HepG2 (cell line): ENCODE measurements around the gene PIP4K2B. TPM values are rescaled to one million over a fixed set of nuclear protein-coding genes. Genes with fewer than 3 reads are reported as not detected.

Experiments used
- ATAC-seq: fragments of 200-7000 bp; cut with Tn5 transposase; 3 replicates; pipeline ENCODE4 v1.9.1; 2020; ENCODE audit warnings: mild to moderate bottlenecking, moderate library complexity
- BruUV-seq: library from RNA; stranded (reverse); fragments of 400-500 nt; replicated peaks from 2 replicates; lab custom pipeline; 2021; lab: Mats Ljungman, UMichigan
- CTCF ChIA-PET: fragments of 300-600 bp; formaldehyde crosslinking; extraction: SDS; loops from one replicate; lab custom pipeline; 2021; ENCODE audit warnings: low total read pairs, inconsistent platforms, low intra/inter-chr PET ratio; lab: Yijun Ruan, JAX
- POLR2A ChIA-PET: fragments of 350-600 bp; sonication (Branson Sonifier 250); formaldehyde crosslinking; loops from one replicate; lab custom pipeline; 2020; ENCODE audit warnings: antibody characterized with exemption, inconsistent platforms; lab: Yijun Ruan, JAX
- DNase-seq: peaks from one replicate; pipeline ENCODE4 v3.0.0-alpha.2; 2015; ENCODE audit warnings: low spot score
- FAIRE-seq: peaks from 3 replicates; lab custom pipeline; 2011; peaks lifted over from hg19 to GRCh38; lab: Jason Lieb, UNC
- H2AFZ ChIP-seq: one replicate; pipeline ENCODE4 v1.6.1; 2011; ENCODE audit warnings: low read length, inconsistent platforms
- H3K27ac ChIP-seq: fragments of 300-600 bp; 3 replicates; pipeline ENCODE4 v1.8.0; 2011; ENCODE audit warnings: mixed run types, mild to moderate bottlenecking, mixed read lengths, low read length, inconsistent platforms; ENCODE audit not compliant: insufficient read depth; ENCODE audit errors: extremely low read length
- H3K27me3 ChIP-seq, 2 experiments: fragments of 200-600 bp in 1 of 2; 2 replicates in 1 of 2; 3 replicates in 1 of 2; pipeline versions ENCODE4 v1.6.0 to v1.8.0; 2011; ENCODE audit warnings: low read length in 2 of 2, mild to moderate bottlenecking in 2 of 2, moderate library complexity in 2 of 2, inconsistent platforms in 1 of 2; ENCODE audit not compliant: insufficient read depth in 2 of 2, control insufficient read depth in 1 of 2
- H3K36me3 ChIP-seq, 2 experiments: fragments of 200-600 bp in 1 of 2; replicated peaks in 1 of 2; 2 replicates in 1 of 2; 3 replicates in 1 of 2; pipeline versions ENCODE4 v1.5.1 to v1.8.0; 2011; ENCODE audit warnings: low read length in 2 of 2, inconsistent platforms in 1 of 2; ENCODE audit not compliant: insufficient read depth in 2 of 2, control insufficient read depth in 1 of 2
- H3K4me1 ChIP-seq: 2 replicates; pipeline ENCODE4 v1.5.1; 2012; ENCODE audit warnings: low read length, inconsistent platforms; ENCODE audit not compliant: insufficient read depth
- H3K4me2 ChIP-seq: 2 replicates; pipeline ENCODE4 v1.6.0; 2011; ENCODE audit warnings: low read depth, low read length, inconsistent platforms
- H3K4me3 ChIP-seq, 3 experiments: fragments of 200-600 bp in 1 of 3; sonication (generic), shearing (Covaris generic) in 1 of 3; replicated peaks in 1 of 3; 2 replicates each; pipeline ENCODE4 v1.5.1; 2011 to 2016; ENCODE audit warnings: low read length in 3 of 3, inconsistent platforms in 2 of 3, low read depth in 2 of 3, mild to moderate bottlenecking in 2 of 3, control low read depth in 1 of 3, mixed read lengths in 1 of 3; ENCODE audit not compliant: insufficient read depth in 1 of 3
- H3K79me2 ChIP-seq: one replicate; pipeline ENCODE4 v1.6.1; 2011; ENCODE audit warnings: low read length, inconsistent platforms; ENCODE audit not compliant: insufficient read depth
- H3K9ac ChIP-seq: 2 replicates; pipeline ENCODE4 v1.6.0; 2011; ENCODE audit warnings: mild to moderate bottlenecking, low read depth, low read length, inconsistent platforms; ENCODE audit not compliant: insufficient read depth
- H3K9me3 ChIP-seq: 2 replicates; pipeline ENCODE4 v1.5.1; 2012; ENCODE audit warnings: mild to moderate bottlenecking, low read length
- H4K20me1 ChIP-seq: 2 replicates; pipeline ENCODE4 v1.6.0; 2011; ENCODE audit warnings: inconsistent platforms, mild to moderate bottlenecking, low read length, moderate library complexity; ENCODE audit not compliant: insufficient read depth
- ARNT2 ChIP-seq: sonication (generic); formaldehyde crosslinking; IDR thresholded peaks from 2 replicates; pipeline ENCODE4 v1.8.0; 2022; ENCODE audit warnings: mild to moderate bottlenecking, low read depth, missing genetic modification reagents, moderate library complexity
- HNRNPH1 ChIP-seq: fragments of 200-400 bp; formaldehyde crosslinking; optimal IDR thresholded peaks from 2 replicates; pipeline ENCODE3; 2017; ENCODE audit warnings: mild to moderate bottlenecking, low read depth, low read length
- NCOR1 ChIP-seq: fragments of 200-600 bp; sonication (generic); IDR thresholded peaks from 2 replicates; pipeline ENCODE4 v1.7.0; 2017; ENCODE audit warnings: antibody characterized with exemption, low read length, borderline replicate concordance
- NFIB ChIP-seq: sonication (generic); formaldehyde crosslinking; IDR thresholded peaks from 2 replicates; pipeline ENCODE4 v1.9.0; 2021; ENCODE audit warnings: missing genetic modification reagents, mild to moderate bottlenecking, borderline replicate concordance
- NFIC ChIP-seq: IDR thresholded peaks from 2 replicates; pipeline ENCODE4 v1.6.1; 2012; ENCODE audit warnings: mild to moderate bottlenecking, low read length, inconsistent platforms
- NR2F1 ChIP-seq, 2 experiments: fragments of 450-650 bp in 1 of 2; formaldehyde crosslinking in 1 of 2; IDR thresholded peaks; 2 replicates each; pipeline versions ENCODE4 v1.5.0 to v1.6.1; 2016 to 2020; ENCODE audit warnings: mild to moderate bottlenecking in 1 of 2, missing compliant biosample characterization in 1 of 2, missing genetic modification reagents in 1 of 2, moderate library complexity in 1 of 2
- PHF8 ChIP-seq: sonication (generic); formaldehyde crosslinking; IDR thresholded peaks from 2 replicates; pipeline ENCODE4 v1.5.0; 2020; ENCODE audit warnings: missing genetic modification reagents
- POLR2G ChIP-seq: fragments of 200-400 bp; formaldehyde crosslinking; IDR thresholded peaks from 2 replicates; pipeline ENCODE4 v1.6.1; 2018; ENCODE audit warnings: mild to moderate bottlenecking, low read depth, low read length, moderate library complexity
- ZKSCAN1 ChIP-seq: fragments of 150-350 bp; IDR thresholded peaks from 2 replicates; pipeline ENCODE4 v1.6.1; 2014; ENCODE audit warnings: low read length
- ZMYM2 ChIP-seq: sonication (generic); formaldehyde crosslinking; IDR thresholded peaks from 2 replicates; pipeline ENCODE4 v1.8.0; 2022; ENCODE audit warnings: mild to moderate bottlenecking, missing genetic modification reagents
- ZNF10 ChIP-seq: sonication (generic); formaldehyde crosslinking; IDR thresholded peaks from 2 replicates; pipeline ENCODE4 v1.4.0; 2020; ENCODE audit warnings: mild to moderate bottlenecking, low read depth, missing genetic modification reagents, borderline replicate concordance
- ZNF44 ChIP-seq: sonication (generic); formaldehyde crosslinking; IDR thresholded peaks from 2 replicates; pipeline ENCODE4 v1.5.1; 2020; ENCODE audit warnings: mild to moderate bottlenecking, missing genetic modification reagents
- ZNF468 ChIP-seq: sonication (generic); formaldehyde crosslinking; IDR thresholded peaks from 2 replicates; pipeline ENCODE4 v1.8.0; 2022; ENCODE audit warnings: mild to moderate bottlenecking, moderate library complexity, missing genetic modification reagents
- ZNF703 ChIP-seq: sonication (generic); formaldehyde crosslinking; IDR thresholded peaks from 2 replicates; pipeline ENCODE4 v1.5.1; 2020; ENCODE audit warnings: missing genetic modification reagents, mild to moderate bottlenecking, moderate library complexity, borderline replicate concordance
- ZSCAN25 ChIP-seq: sonication (generic); formaldehyde crosslinking; IDR thresholded peaks from 2 replicates; pipeline ENCODE4 v1.8.0; 2022; ENCODE audit warnings: mild to moderate bottlenecking, missing genetic modification reagents
- WGBS: methylation state at CpG from one replicate; pipeline ENCODE4 v1.1.6; 2017; ENCODE audit warnings: low lambda C conversion rate; 5-methylcytosine and 5-hydroxymethylcytosine counted together
- in situ Hi-C: cut with HindIII; loops from 2 replicates; pipeline ENCODE4 v1.10.0; 2017; ENCODE audit warnings: low pct_unique_long_range_greater_than_20kb; ENCODE audit not compliant: extremely low pct_ligation_motif_present
- intact Hi-C: fragments of 100-400 bp; cut with micrococcal nuclease; formaldehyde crosslinking; loops from one replicate; pipeline ENCODE4 v1.10.0; 2022; ENCODE audit not compliant: unreplicated experiment
- polyA plus RNA-seq, 8 experiments: library from polyadenylated mRNA; depleted of rRNA in 3 of 8; stranded (reverse) in 7 of 8; unstranded in 1 of 8; fragments of >200 nt; fragmentation: Illumina TruSeq in 4 of 8; extraction: Trizol in 4 of 8; gene quantifications; 2 replicates each; pipeline versions ENCODE4 v1.2.1 to v1.2.3, GENCODE V29; 2011 to 2016; ENCODE audit warnings: low read depth in 4 of 8, missing spikeins in 1 of 8, mixed read lengths in 1 of 8; ENCODE audit not compliant: insufficient read depth in 1 of 8
- total RNA-seq, 5 experiments: library from RNA; depleted of rRNA; stranded (reverse); fragments of >200 nt; fragmentation: Illumina TruSeq; extraction: Trizol; gene quantifications; 2 replicates each; pipeline ENCODE4 v1.2.3, GENCODE V29; 2016; ENCODE audit warnings: low read depth in 1 of 5
- TF ChIP-seq, protein P1 (sequence below): sonication (generic); formaldehyde crosslinking; IDR thresholded peaks from 2 replicates; pipeline ENCODE4 v1.8.0; 2022; ENCODE audit warnings: missing genetic modification reagents, mild to moderate bottlenecking, moderate library complexity, borderline replicate concordance
- TF ChIP-seq, protein P2 (sequence below): sonication (generic); formaldehyde crosslinking; IDR thresholded peaks from 2 replicates; pipeline ENCODE4 v1.4.0; 2020; ENCODE audit warnings: missing genetic modification reagents, low read depth, mild to moderate bottlenecking, borderline replicate concordance
- TF ChIP-seq, protein P3 (sequence below): sonication (generic); formaldehyde crosslinking; IDR thresholded peaks from 2 replicates; pipeline ENCODE4 v1.4.0; 2020; ENCODE audit warnings: missing genetic modification reagents, borderline replicate concordance

PIP4K2B gene
- total and polyA plus RNA-seq, 2 of the 13 experiments (the other 11 are each of a cell fraction or from before 2014, with no cell fraction given) = 20.4 to 54.0 TPM

DNA sequence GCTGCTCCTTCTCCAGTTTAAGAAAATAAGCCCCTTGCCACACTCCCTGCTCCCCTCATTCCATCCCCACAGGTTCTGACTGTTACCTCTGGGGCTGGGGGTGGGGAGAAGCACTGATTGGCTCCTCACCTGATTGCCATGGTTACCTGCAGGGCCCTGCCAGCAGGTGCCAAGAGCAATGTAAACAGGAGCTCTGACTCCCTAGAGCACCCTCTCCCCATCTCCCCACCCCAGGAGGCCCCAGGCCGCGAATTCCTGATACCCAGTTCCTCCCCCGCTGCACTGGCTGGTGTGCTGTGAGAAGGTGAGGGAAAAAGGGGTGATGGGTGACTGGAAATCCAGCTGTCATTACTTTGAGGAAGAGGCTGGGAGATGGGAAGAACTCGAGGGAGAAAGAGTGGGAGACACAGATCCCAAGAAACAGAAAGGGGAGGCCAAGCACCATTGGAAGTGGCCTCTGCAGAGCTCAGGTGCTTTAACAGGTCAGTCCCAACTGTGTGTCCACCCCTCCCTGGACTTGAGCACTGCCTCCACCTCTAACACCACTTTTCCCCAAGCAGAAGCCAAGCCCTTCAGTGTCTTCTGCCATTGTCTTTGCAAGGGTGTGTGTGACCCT, 55.7 kb downstream of the PIP4K2B start:
- DNase-seq (no peak), ATAC-seq (no peak), FAIRE-seq (no peak)
- Histone ChIP-seq H3K9me3 (no peaks in the 10 kb centered on the region), H3K27me3 (no peaks in the 10 kb centered on the region), H4K20me1 (peaks cover 30% of the 10 kb centered on the region), H2AFZ (no peak overlapping the region), H3K9ac (no peak overlapping the region), H3K4me2 (0 out of 2 replicates have a peak overlapping the region, but pooled peaks have one; percentile 7), H3K79me2 (peaks cover 75% of the 10 kb centered on the region), H3K36me3 (peaks cover 17 to 35% of the 10 kb centered on the region in 2 experiments), H3K4me1 (peaks cover 57% of the 10 kb centered on the region), H3K27ac (no peak overlapping the region), H3K4me3 (no peak overlapping the region)
- no TSS peak for BruUV-seq
- intact Hi-C loops = no loop called here
- WGBS = 85% methylated on average over 4 of the region's 4 CpGs
- CTCF ChIA-PET = no interaction called here
- POLR2A ChIA-PET = interaction anchor here (3.8 kb wide), 2 partner anchors 9 to 12 kb away, joined by 27 to 39 read pairs; partner anchors contain the start of gene CISD3
- in situ Hi-C loops = no loop called here
- TF ChIP-seq HNRNPH1 = no peak
- TF ChIP-seq PHF8 (CRISPR knock-in tag) = no peak
- no peak for TF ChIP-seq ZNF44 (CRISPR knock-in tag)
- no peak for TF ChIP-seq ZNF10 (CRISPR knock-in tag)
- TF ChIP-seq NR2F1 (CRISPR knock-in tag; IDR thresholded peaks at IDR 0.05) = no peak
- no peak for TF ChIP-seq NFIC
- TF ChIP-seq, protein P1, sequence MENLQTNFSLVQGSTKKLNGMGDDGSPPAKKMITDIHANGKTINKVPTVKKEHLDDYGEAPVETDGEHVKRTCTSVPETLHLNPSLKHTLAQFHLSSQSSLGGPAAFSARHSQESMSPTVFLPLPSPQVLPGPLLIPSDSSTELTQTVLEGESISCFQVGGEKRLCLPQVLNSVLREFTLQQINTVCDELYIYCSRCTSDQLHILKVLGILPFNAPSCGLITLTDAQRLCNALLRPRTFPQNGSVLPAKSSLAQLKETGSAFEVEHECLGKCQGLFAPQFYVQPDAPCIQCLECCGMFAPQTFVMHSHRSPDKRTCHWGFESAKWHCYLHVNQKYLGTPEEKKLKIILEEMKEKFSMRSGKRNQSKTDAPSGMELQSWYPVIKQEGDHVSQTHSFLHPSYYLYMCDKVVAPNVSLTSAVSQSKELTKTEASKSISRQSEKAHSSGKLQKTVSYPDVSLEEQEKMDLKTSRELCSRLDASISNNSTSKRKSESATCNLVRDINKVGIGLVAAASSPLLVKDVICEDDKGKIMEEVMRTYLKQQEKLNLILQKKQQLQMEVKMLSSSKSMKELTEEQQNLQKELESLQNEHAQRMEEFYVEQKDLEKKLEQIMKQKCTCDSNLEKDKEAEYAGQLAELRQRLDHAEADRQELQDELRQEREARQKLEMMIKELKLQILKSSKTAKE (CRISPR knock-in tag) = no peak
- no peak for TF ChIP-seq ZMYM2 (CRISPR knock-in tag)
- TF ChIP-seq, protein P2, sequence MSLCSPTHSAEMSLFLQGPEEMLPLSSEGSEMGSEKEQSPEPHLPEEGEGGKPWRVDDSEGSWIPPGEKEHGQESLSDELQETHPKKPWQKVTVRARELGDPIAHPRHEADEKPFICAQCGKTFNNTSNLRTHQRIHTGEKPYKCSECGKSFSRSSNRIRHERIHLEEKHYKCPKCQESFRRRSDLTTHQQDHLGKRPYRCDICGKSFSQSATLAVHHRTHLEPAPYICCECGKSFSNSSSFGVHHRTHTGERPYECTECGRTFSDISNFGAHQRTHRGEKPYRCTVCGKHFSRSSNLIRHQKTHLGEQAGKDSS (CRISPR knock-in tag) = no peak
- no peak for TF ChIP-seq ZNF703 (CRISPR knock-in tag)
- TF ChIP-seq, protein P3, sequence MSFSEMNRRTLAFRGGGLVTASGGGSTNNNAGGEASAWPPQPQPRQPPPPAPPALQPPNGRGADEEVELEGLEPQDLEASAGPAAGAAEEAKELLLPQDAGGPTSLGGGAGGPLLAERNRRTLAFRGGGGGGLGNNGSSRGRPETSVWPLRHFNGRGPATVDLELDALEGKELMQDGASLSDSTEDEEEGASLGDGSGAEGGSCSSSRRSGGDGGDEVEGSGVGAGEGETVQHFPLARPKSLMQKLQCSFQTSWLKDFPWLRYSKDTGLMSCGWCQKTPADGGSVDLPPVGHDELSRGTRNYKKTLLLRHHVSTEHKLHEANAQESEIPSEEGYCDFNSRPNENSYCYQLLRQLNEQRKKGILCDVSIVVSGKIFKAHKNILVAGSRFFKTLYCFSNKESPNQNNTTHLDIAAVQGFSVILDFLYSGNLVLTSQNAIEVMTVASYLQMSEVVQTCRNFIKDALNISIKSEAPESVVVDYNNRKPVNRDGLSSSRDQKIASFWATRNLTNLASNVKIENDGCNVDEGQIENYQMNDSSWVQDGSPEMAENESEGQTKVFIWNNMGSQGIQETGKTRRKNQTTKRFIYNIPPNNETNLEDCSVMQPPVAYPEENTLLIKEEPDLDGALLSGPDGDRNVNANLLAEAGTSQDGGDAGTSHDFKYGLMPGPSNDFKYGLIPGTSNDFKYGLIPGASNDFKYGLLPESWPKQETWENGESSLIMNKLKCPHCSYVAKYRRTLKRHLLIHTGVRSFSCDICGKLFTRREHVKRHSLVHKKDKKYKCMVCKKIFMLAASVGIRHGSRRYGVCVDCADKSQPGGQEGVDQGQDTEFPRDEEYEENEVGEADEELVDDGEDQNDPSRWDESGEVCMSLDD (CRISPR knock-in tag) = no peak
- TF ChIP-seq ARNT2 (CRISPR knock-in tag) = no peak
- TF ChIP-seq ZSCAN25 (CRISPR knock-in tag) = no peak
- no peak for TF ChIP-seq ZKSCAN1
- TF ChIP-seq POLR2G = 0 out of 2 replicates have a peak, but pooled peaks have one; percentile 25
- no peak for TF ChIP-seq ZNF468 (CRISPR knock-in tag)
- no peak for TF ChIP-seq NCOR1
- TF ChIP-seq NFIB = no peak
